ENCODE data around the gene SSTR1.

- no peak for TF ChIP-seq CTCF (IDR thresholded peaks at IDR 0.05 in 2 of 3, conservative IDR thresholded peaks at IDR 0.05 in 1 of 3; ENCODE audit: borderline replicate concordance in 1 of 3, insufficient read depth in 1 of 3, low read depth in 2 of 3, low read length in 2 of 3)
- no peak for TF ChIP-seq YY1 (IDR thresholded peaks at IDR 0.05; ENCODE audit: extremely low read depth, insufficient replicate concordance, low read depth, low read length)
- TF ChIP-seq EZH2phosphoT487 (IDR thresholded peaks at IDR 0.05; ENCODE audit: borderline replicate concordance): no peak
- no peak for TF ChIP-seq RAD21 (IDR thresholded peaks at IDR 0.05; ENCODE audit: low read depth)
- no peak for TF ChIP-seq POLR2AphosphoS5 (IDR thresholded peaks at IDR 0.05; ENCODE audit: low read depth, low read length)
These were observed 22.0 kb upstream of the SSTR1 start for GRCh38 chr14:38185671-38186070.

Data from HCT116 (cell line).